GM23338 (cell line): ENCODE measurements around the gene UGT1A1.

ENCODE experiments used
- CTCF ChIP-seq, 2 experiments: fragments of 200-600 bp in 1 of 2; sonication (generic) in 1 of 2; conservative IDR thresholded peaks; 2 replicates each; pipeline versions ENCODE4 v1.5.1 to v1.6.1; 2016 to 2017; ENCODE audit warnings: antibody characterized with exemption in 2 of 2, low read depth in 2 of 2, mild to moderate bottlenecking in 2 of 2, moderate library complexity in 1 of 2
- EZH2 ChIP-seq: fragments of 200-600 bp; sonication (generic); IDR thresholded peaks from one replicate; pipeline ENCODE4 v1.8.0; 2017; ENCODE audit warnings: antibody characterized with exemption, mild to moderate bottlenecking, low read depth; ENCODE audit not compliant: unreplicated experiment
- EZH2phosphoT487 ChIP-seq: fragments of 200-600 bp; sonication (generic); IDR thresholded peaks from one replicate; pipeline ENCODE4 v1.8.1; 2018; ENCODE audit warnings: antibody characterized with exemption; ENCODE audit not compliant: unreplicated experiment
- JUNB ChIP-seq: IDR thresholded peaks from one replicate; pipeline ENCODE4 v1.6.1; 2016; ENCODE audit warnings: antibody characterized with exemption; ENCODE audit not compliant: unreplicated experiment
- NANOG ChIP-seq: IDR thresholded peaks from 2 replicates; pipeline ENCODE4 v1.6.1; 2016; ENCODE audit warnings: antibody characterized with exemption, borderline replicate concordance
- POLR2AphosphoS5 ChIP-seq: IDR thresholded peaks from 2 replicates; pipeline ENCODE4 v1.6.1; 2016; ENCODE audit warnings: antibody characterized with exemption, low read depth
- TF ChIP-seq, protein P1 (sequence below): IDR thresholded peaks from one replicate; pipeline ENCODE4 v1.6.1; 2018; ENCODE audit warnings: antibody characterized with exemption; ENCODE audit not compliant: unreplicated experiment

DNA sequence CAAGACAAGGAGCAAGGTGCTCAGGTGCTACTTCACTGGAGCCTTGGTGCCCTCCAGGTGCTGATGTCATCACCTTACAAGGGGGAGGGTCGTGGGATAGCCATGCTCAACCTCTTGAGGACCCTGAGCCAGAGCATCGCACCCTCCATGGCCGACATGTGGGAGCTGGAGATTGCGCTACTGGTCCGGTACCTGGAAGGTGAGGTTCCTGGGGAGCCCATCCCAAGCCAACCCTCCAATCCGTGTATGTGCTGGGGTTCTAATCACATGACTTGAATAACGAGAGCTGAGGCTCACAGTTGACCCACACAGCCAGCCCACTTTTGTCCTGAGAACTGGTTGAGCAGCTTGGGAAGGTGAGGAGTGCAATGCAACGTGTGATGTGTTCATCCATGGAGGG lies 43.9 kb downstream of the UGT1A1 start:
- TF ChIP-seq EZH2phosphoT487 (no peak), CTCF (conservative IDR thresholded peaks at IDR 0.05; ENCODE audit: low read depth in 2 of 2) (no peak), POLR2AphosphoS5 (no peak), NANOG (no peak), JUNB (no peak), EZH2 (no peak)
- TF ChIP-seq, protein P1, sequence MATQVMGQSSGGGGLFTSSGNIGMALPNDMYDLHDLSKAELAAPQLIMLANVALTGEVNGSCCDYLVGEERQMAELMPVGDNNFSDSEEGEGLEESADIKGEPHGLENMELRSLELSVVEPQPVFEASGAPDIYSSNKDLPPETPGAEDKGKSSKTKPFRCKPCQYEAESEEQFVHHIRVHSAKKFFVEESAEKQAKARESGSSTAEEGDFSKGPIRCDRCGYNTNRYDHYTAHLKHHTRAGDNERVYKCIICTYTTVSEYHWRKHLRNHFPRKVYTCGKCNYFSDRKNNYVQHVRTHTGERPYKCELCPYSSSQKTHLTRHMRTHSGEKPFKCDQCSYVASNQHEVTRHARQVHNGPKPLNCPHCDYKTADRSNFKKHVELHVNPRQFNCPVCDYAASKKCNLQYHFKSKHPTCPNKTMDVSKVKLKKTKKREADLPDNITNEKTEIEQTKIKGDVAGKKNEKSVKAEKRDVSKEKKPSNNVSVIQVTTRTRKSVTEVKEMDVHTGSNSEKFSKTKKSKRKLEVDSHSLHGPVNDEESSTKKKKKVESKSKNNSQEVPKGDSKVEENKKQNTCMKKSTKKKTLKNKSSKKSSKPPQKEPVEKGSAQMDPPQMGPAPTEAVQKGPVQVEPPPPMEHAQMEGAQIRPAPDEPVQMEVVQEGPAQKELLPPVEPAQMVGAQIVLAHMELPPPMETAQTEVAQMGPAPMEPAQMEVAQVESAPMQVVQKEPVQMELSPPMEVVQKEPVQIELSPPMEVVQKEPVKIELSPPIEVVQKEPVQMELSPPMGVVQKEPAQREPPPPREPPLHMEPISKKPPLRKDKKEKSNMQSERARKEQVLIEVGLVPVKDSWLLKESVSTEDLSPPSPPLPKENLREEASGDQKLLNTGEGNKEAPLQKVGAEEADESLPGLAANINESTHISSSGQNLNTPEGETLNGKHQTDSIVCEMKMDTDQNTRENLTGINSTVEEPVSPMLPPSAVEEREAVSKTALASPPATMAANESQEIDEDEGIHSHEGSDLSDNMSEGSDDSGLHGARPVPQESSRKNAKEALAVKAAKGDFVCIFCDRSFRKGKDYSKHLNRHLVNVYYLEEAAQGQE: no peak
